GM19193 (cell line): Measurements from ENCODE around the gene KLHL10.

Experiments
- POLR2A ChIP-seq: IDR thresholded peaks from 4 replicates; pipeline ENCODE4 v1.6.1; 2011; ENCODE audit not compliant: insufficient read depth, insufficient read length; ENCODE audit errors: extremely low read depth

Gene KLHL10

GRCh38 chr17:41869426-41869825 is 31.8 kb downstream of the KLHL10 start:
- TF ChIP-seq POLR2A, result no peak

- TF ChIP-seq POLR2A, result no peak
Measured at GRCh38 chr17:41870097-41870496, 32.5 kb downstream of the KLHL10 start.

- TF ChIP-seq POLR2A, result no peak
Measured at GRCh38 chr17:41870627-41871026, 33.0 kb downstream of the KLHL10 start.

- no peak for TF ChIP-seq POLR2A
Measured at GRCh38 chr17:41871789-41872188, 34.2 kb downstream of the KLHL10 start.

- no peak for TF ChIP-seq POLR2A
Measured at GRCh38 chr17:41873559-41874292, 36.1 kb downstream of the KLHL10 start.

- no peak for TF ChIP-seq POLR2A
Measured at GRCh38 chr17:41880130-41880529, 42.5 kb downstream of the KLHL10 start.

GRCh38 chr17:41882756-41883155 is 45.1 kb downstream of the KLHL10 start:
- no peak for TF ChIP-seq POLR2A

GRCh38 chr17:41885733-41886132 is 48.1 kb downstream of the KLHL10 start:
- TF ChIP-seq POLR2A, result no peak

- no peak for TF ChIP-seq POLR2A
Measured at GRCh38 chr17:41888332-41888965, 50.8 kb downstream of the KLHL10 start.

GRCh38 chr17:41891135-41892020 is 53.8 kb downstream of the KLHL10 start:
- TF ChIP-seq POLR2A, result no peak

- TF ChIP-seq POLR2A, result no peak
Measured at GRCh38 chr17:41892021-41892376, 54.4 kb downstream of the KLHL10 start.

- no peak for TF ChIP-seq POLR2A
Measured at GRCh38 chr17:41893384-41893783, 55.8 kb downstream of the KLHL10 start.

- TF ChIP-seq POLR2A, result no peak
Measured at GRCh38 chr17:41894791-41895331, 57.2 kb downstream of the KLHL10 start.

- TF ChIP-seq POLR2A, result no peak
Measured at GRCh38 chr17:41895617-41896016, 58.0 kb downstream of the KLHL10 start.

- TF ChIP-seq POLR2A, result no peak
Measured at GRCh38 chr17:41896726-41897125, 59.1 kb downstream of the KLHL10 start.
